PFSK-1 (cell line): ENCODE results near the gene NDUFA6.

Experiments
- FOXP2 ChIP-seq: optimal IDR thresholded peaks from 2 replicates; pipeline ENCODE3; 2011; ENCODE audit warnings: borderline replicate concordance, control low read depth, inconsistent platforms; ENCODE audit not compliant: insufficient read depth; ENCODE audit errors: extremely low read length, extremely low read depth
- POLR2AphosphoS5 ChIP-seq: IDR thresholded peaks from 2 replicates; pipeline ENCODE4 v1.6.1; 2012; ENCODE audit warnings: low read depth, mild to moderate bottlenecking, control low read depth, low read length, moderate library complexity
- REST ChIP-seq, 2 experiments: IDR thresholded peaks; 2 replicates each; pipeline versions ENCODE4 v1.6.1 to v1.8.0; 2011 to 2012; ENCODE audit warnings: low read depth in 2 of 2, low read length in 2 of 2, control low read depth in 1 of 2, inconsistent platforms in 1 of 2, mild to moderate bottlenecking in 1 of 2, moderate library complexity in 1 of 2; ENCODE audit not compliant: insufficient read depth in 1 of 2
- SIN3A ChIP-seq: IDR thresholded peaks from 2 replicates; pipeline ENCODE4 v1.6.1; 2012; ENCODE audit warnings: mild to moderate bottlenecking, low read length, moderate library complexity, borderline replicate concordance; ENCODE audit not compliant: insufficient read depth
- TAF1 ChIP-seq: IDR thresholded peaks from 2 replicates; pipeline ENCODE4 v1.6.1; 2012; ENCODE audit warnings: low read length, control low read depth, borderline replicate concordance; ENCODE audit not compliant: insufficient read depth

- TF ChIP-seq REST (IDR thresholded peaks at IDR 0.05; ENCODE audit: insufficient read depth in 1 of 2, low read depth in 2 of 2, low read length in 2 of 2) (no peak), POLR2AphosphoS5 (no peak), TAF1 (no peak), SIN3A (no peak), FOXP2 (no peak)
Observed at GRCh38 chr22:42062506-42063170, 27.9 kb downstream of the NDUFA6 start.
